Calu3 (cell line): ENCODE data around the gene PRSS16. TPM values are rescaled to one million over a fixed set of nuclear protein-coding genes. Genes with fewer than 3 reads are reported as not detected.

Experiments
- BruUV-seq: library from RNA; stranded (reverse); fragments of 400-500 nt; replicated peaks from 2 replicates; lab custom pipeline; 2021; lab: Mats Ljungman, UMichigan
- CTCF ChIA-PET: fragments of 300-600 bp; sonication (Branson Sonifier 250); formaldehyde crosslinking; loops from one replicate; lab custom pipeline; 2022; ENCODE audit warnings: antibody characterized with exemption; lab: Charles Lee
- DNase-seq: peaks from one replicate; pipeline ENCODE4 v3.0.0; 2022
- H3K27ac Mint-ChIP-seq: one replicate; pipeline ENCODE4 v1.8.0; 2022; ENCODE audit warnings: mixed read lengths; ENCODE audit not compliant: unreplicated experiment
- H3K27me3 Mint-ChIP-seq: one replicate; pipeline ENCODE4 v1.8.0; 2022; ENCODE audit warnings: mixed read lengths; ENCODE audit not compliant: unreplicated experiment
- H3K36me3 Mint-ChIP-seq: one replicate; pipeline ENCODE4 v1.8.0; 2022; ENCODE audit warnings: mild to moderate bottlenecking, moderate library complexity, mixed read lengths; ENCODE audit not compliant: insufficient read depth, unreplicated experiment
- H3K4me1 Mint-ChIP-seq: one replicate; pipeline ENCODE4 v1.8.0; 2022; ENCODE audit warnings: mild to moderate bottlenecking, low read depth, mixed read lengths; ENCODE audit not compliant: unreplicated experiment
- H3K4me3 Mint-ChIP-seq: one replicate; pipeline ENCODE4 v1.8.0; 2022; ENCODE audit warnings: mild to moderate bottlenecking, low read depth, moderate library complexity, mixed read lengths; ENCODE audit not compliant: unreplicated experiment
- H3K9me3 Mint-ChIP-seq: one replicate; pipeline ENCODE4 v1.8.0; 2022; ENCODE audit warnings: low read depth, mixed read lengths; ENCODE audit not compliant: unreplicated experiment
- intact Hi-C: fragments of 100-400 bp; cut with micrococcal nuclease; formaldehyde crosslinking; loops from one replicate; pipeline ENCODE4 v1.10.0; 2022; ENCODE audit not compliant: unreplicated experiment
- total RNA-seq: library from RNA; stranded (reverse); gene quantifications from 2 replicates; pipeline ENCODE4 v1.2.3, GENCODE V29; 2022
- TF ChIP-seq, protein P1 (sequence below): fragments of 200-600 bp; IDR thresholded peaks from one replicate; pipeline ENCODE4 v1.8.0; 2022; ENCODE audit warnings: antibody characterized with exemption; ENCODE audit not compliant: unreplicated experiment

The PRSS16 gene
- total RNA-seq, 1 experiment from 2014 or later = 31.3 TPM

DNA sequence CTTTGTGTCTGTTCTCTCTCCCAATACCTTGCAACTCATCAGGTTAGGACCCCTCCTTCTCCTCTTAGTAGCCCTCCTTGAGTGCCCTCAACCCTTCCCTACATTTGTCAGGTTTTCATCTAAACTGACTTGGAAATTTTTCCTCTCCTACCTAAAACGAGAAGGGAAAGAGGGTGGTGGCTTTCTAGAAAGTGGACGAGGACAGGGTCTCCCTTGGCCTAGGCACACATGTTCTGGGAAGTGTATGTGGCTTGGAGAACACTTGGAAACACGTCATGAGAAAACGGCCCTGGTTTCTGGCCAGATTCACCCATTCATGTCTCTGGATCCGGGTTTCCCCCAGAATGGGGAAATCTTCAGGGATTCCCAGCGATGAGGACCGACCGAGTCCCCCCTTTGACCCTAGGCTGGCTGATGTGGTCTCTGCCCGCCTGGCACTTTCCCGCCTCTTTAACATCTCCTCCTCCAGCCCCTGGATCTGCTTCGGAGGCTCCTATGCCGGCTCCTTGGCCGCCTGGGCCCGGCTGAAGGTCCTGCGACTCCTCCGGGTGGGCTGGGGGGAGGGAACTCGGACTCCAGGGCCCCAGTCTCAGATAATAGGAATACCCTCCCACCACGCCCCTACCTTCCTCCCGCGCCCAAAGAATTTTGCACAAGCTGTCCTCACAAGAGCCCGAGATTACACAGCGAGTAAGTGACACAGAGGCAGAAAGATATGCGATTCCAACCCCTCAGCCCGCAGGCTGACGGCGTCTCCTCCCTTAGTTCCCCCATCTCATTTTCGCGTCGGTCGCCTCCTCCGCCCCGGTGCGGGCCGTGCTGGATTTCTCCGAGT lies 3.0 kb downstream of the PRSS16 start:
- Mint-ChIP-seq H3K27me3 (no peaks in the 10 kb centered on the region), H3K4me1 (peaks cover 14% of the 10 kb centered on the region), H3K4me3 (peak overlapping the region; percentile 81), H3K36me3 (peaks cover 24% of the 10 kb centered on the region), H3K27ac (peak overlapping the region; percentile 65), H3K9me3 (no peaks in the 10 kb centered on the region)
- CTCF ChIA-PET = interaction anchor here (0.6 to 1.5 kb wide), 5 partner anchors 12 to 896 kb away, joined by 3 to 10 read pairs (median 6); no protein-coding TSS in a partner anchor
- TSS peak; percentile 94 for BruUV-seq
- no peak for DNase-seq
- intact Hi-C loops = loop anchor here (1.0 kb wide), 1 partner anchor 13 kb away; no protein-coding TSS in a partner anchor
- TF ChIP-seq, protein P1, sequence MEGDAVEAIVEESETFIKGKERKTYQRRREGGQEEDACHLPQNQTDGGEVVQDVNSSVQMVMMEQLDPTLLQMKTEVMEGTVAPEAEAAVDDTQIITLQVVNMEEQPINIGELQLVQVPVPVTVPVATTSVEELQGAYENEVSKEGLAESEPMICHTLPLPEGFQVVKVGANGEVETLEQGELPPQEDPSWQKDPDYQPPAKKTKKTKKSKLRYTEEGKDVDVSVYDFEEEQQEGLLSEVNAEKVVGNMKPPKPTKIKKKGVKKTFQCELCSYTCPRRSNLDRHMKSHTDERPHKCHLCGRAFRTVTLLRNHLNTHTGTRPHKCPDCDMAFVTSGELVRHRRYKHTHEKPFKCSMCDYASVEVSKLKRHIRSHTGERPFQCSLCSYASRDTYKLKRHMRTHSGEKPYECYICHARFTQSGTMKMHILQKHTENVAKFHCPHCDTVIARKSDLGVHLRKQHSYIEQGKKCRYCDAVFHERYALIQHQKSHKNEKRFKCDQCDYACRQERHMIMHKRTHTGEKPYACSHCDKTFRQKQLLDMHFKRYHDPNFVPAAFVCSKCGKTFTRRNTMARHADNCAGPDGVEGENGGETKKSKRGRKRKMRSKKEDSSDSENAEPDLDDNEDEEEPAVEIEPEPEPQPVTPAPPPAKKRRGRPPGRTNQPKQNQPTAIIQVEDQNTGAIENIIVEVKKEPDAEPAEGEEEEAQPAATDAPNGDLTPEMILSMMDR = no peak

DNA sequence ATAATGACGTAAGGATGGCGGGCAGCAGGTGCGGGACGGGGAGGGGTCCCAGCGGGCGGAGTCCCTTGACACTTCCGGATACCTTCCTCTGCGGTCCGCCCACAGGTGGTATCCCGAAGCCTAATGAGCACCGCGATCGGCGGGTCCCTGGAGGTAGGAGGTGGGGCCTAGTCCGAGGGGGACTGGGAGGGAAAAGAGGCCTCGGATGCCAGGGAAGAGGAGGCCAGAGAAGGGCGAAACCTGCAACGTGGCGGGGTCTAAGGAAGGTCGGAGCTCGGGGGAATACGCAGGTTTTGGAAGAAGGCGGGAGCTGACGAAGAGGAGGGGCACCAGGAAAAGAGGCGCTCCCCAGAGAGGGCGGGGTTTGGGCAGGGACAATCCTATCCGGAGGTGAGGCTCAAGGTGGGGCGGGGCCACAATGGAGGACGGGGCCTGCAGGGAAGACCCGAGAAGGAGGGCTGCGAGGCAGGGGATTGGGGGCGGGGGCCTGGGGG lies 3.7 kb downstream of the PRSS16 start:
- peak overlapping the region; percentile 65 for H3K27ac Mint-ChIP-seq
- no peaks in the 10 kb centered on the region for H3K9me3 Mint-ChIP-seq
- no TSS peak for BruUV-seq
- DNase-seq = peak; percentile 99
- CTCF ChIA-PET = interaction anchor here (0.6 to 1.5 kb wide), 9 partner anchors 10 to 897 kb away, joined by 3 to 10 read pairs (median 6); no protein-coding TSS in a partner anchor
- intact Hi-C loops = loop anchor here (1.0 kb wide), 1 partner anchor 14 kb away; no protein-coding TSS in a partner anchor
- peaks cover 24% of the 10 kb centered on the region for H3K36me3 Mint-ChIP-seq
- peaks cover 14% of the 10 kb centered on the region for H3K4me1 Mint-ChIP-seq
- H3K4me3 Mint-ChIP-seq = peak overlapping the region; percentile 81
- no peaks in the 10 kb centered on the region for H3K27me3 Mint-ChIP-seq
- TF ChIP-seq, protein P1 = no peak

DNA sequence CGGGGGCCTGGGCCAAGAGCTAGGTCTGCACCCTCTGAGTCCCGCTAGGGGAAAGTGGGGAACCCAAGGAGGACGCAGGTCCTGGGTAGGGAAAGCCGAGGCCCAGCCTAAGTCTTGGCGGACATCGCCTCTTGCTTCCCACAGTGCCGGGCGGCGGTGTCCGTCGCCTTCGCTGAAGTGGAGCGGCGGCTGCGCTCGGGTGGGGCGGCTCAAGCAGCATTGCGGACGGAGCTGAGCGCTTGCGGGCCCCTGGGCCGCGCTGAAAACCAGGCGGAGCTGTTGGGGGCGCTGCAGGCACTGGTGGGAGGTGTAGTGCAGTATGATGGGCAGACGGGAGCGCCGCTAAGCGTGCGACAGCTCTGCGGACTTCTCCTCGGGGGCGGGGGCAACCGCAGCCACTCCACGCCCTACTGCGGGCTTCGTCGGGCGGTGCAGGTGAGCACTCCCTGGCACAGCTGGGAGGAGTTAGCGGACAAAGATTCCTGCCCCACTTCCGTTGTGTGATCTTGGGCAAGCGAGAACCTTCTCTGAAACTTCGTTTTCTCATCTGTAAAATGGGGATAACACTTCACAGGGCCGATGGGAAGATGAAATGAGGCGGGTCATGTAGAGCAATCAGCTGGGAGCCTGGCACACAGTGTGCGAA lies 4.2 kb downstream of the PRSS16 start:
- peak; percentile 97 for DNase-seq
- Mint-ChIP-seq H3K36me3 (peaks cover 24% of the 10 kb centered on the region), H3K27me3 (no peaks in the 10 kb centered on the region), H3K4me1 (peaks cover 14% of the 10 kb centered on the region), H3K4me3 (peak overlapping the region; percentile 81), H3K27ac (peak overlapping the region; percentile 65), H3K9me3 (no peaks in the 10 kb centered on the region)
- intact Hi-C loops = loop anchor here (1.0 kb wide), 1 partner anchor 14 kb away; no protein-coding TSS in a partner anchor
- CTCF ChIA-PET = interaction anchor here (0.6 to 1.5 kb wide), 11 partner anchors 10 to 897 kb away, joined by 3 to 10 read pairs (median 5); no protein-coding TSS in a partner anchor
- BruUV-seq = no TSS peak
- TF ChIP-seq, protein P1 = peak; percentile 48

DNA sequence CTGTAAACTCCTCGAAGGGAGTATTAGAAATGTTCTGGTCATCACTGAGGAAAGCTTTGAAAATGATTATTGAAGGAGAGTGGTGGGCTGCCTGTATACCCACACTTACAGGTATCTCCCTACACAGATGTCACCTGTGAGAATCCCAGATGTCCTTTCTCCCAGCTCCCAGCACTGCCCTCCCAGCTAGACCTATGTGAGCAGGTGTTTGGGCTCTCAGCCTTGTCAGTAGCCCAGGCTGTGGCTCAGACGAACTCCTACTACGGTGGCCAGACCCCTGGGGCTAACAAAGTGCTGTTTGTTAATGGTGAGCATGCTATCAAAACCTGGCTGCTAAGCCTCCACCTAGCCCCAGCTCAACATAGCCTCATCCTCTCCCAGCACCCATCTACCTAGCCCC lies 7.1 kb downstream of the PRSS16 start:
- Mint-ChIP-seq H3K4me3 (no peak overlapping the region), H3K36me3 (peaks cover 24% of the 10 kb centered on the region), H3K4me1 (peaks cover 10% of the 10 kb centered on the region), H3K27ac (no peak overlapping the region), H3K27me3 (no peaks in the 10 kb centered on the region), H3K9me3 (no peaks in the 10 kb centered on the region)
- TF ChIP-seq, protein P1 = no peak
- no peak for DNase-seq
- intact Hi-C loops = no loop called here
- no TSS peak for BruUV-seq
- CTCF ChIA-PET = no interaction called here
